ENCODE results near the gene SAP30BP. TPM values are rescaled to one million over a fixed set of nuclear protein-coding genes. Genes with fewer than 3 reads are reported as not detected.

The SAP30BP gene
- total and polyA plus RNA-seq, 2 of the 8 experiments (the other 6 are each of a cell fraction or from before 2014, with no cell fraction given), result 63.3 to 79.9 TPM

GRCh38 chr17:75636381-75637142, 30.6 kb upstream of the SAP30BP start:
- Histone ChIP-seq H3K14ac (ENCODE audit: insufficient read length) (no peak overlapping the region), H3K9me3 (ENCODE audit: insufficient read depth in 2 of 2, low read depth in 1 of 2, low read length in 1 of 2) (no peaks in the 10 kb centered on the region), H2BK120ac (replicated peaks; ENCODE audit: low read depth, low read length) (no peak overlapping the region), H3K27ac (ENCODE audit: low read depth, low read length) (no peak overlapping the region), H3K79me2 (ENCODE audit: control insufficient read depth in 1 of 2, insufficient read depth in 2 of 2, low read length in 2 of 2) (no peaks in the 10 kb centered on the region), H3K56ac (replicated peaks; ENCODE audit: insufficient read length, low read depth, low read length) (no peak overlapping the region), H4K8ac (ENCODE audit: extremely low read depth, insufficient read depth, low read length) (no peak overlapping the region; the same call in 1 of the 2 replicates), H4K91ac (replicated peaks; ENCODE audit: insufficient read length, low read length) (no peak overlapping the region), H3K9ac (replicated peaks in 1 of 4; ENCODE audit: extremely low read depth in 1 of 4, low read depth in 3 of 4, low read length in 3 of 4) (no peak overlapping the region), H3K4ac (replicated peaks; ENCODE audit: insufficient read length, low read depth, low read length) (no peak overlapping the region), H4K20me1 (replicated peaks in 1 of 2; ENCODE audit: control insufficient read depth in 1 of 2, insufficient read depth in 2 of 2, low read length in 2 of 2) (peaks cover 5 to 18% of the 10 kb centered on the region in 2 experiments), H2AK5ac (ENCODE audit: low read depth, low read length) (no peak overlapping the region), H3K27me3 (replicated peaks in 1 of 4; ENCODE audit: control insufficient read depth in 3 of 4, extremely low read depth in 1 of 4, insufficient read depth in 3 of 4, low read length in 3 of 4) (no peaks in the 10 kb centered on the region), H3K23me2 (ENCODE audit: low read depth, low read length) (no peaks in the 10 kb centered on the region), H4K5ac (ENCODE audit: insufficient read length, low read depth, low read length) (no peak overlapping the region), H3K23ac (ENCODE audit: insufficient read length) (no peak overlapping the region), H3K18ac (ENCODE audit: extremely low read depth, low read length) (no peak overlapping the region), H3K4me3 (ENCODE audit: extremely low read depth in 1 of 4, insufficient read depth in 2 of 4, low read depth in 3 of 4, low read length in 4 of 4) (no peak overlapping the region), H3K4me2 (ENCODE audit: insufficient read depth in 1 of 2, low read depth in 2 of 2, low read length in 2 of 2) (no peak overlapping the region), H2AFZ (ENCODE audit: low read length) (no peak overlapping the region), H3K79me1 (ENCODE audit: low read depth, low read length) (no peaks in the 10 kb centered on the region), H2BK12ac (ENCODE audit: low read depth, low read length) (no peak overlapping the region), H3K36me3 (ENCODE audit: control insufficient read depth in 2 of 4, insufficient read depth in 4 of 4, low read length in 3 of 4) (no peaks in the 10 kb centered on the region; a peak in 1 of 8 replicates), H2BK20ac (ENCODE audit: low read length) (no peak overlapping the region), H2BK5ac (ENCODE audit: low read depth, low read length) (no peak overlapping the region), H2BK15ac (ENCODE audit: low read length) (no peak overlapping the region), H3K4me1 (replicated peaks in 1 of 4; ENCODE audit: control insufficient read depth in 3 of 4, insufficient read depth in 4 of 4, low read length in 3 of 4) (peaks cover 0 to 16% (median 11%) of the 10 kb centered on the region in 4 experiments; a peak in 5 of 7 replicates)
- ChIA-PET POLR2A (ENCODE audit: partially characterized antibody) (interaction anchor here (0.9 to 2.4 kb wide), 3 partner anchors 9 to 143 kb away, joined by 3 to 7 read pairs (median 7); a partner anchor contains a TSS), CTCF (ENCODE audit: partially characterized antibody) (interaction anchor here (0.8 to 59.2 kb wide), 8 partner anchors 7 to 129 kb away, joined by 3 to 2200 read pairs (median 3); partner anchors contain the start of genes GALK1, RECQL5, SAP30BP and SMIM5)
- 87% methylated on average over 18 of the region's 19 CpGs; no CpG with 5 or more reads in 1 of the 2 experiments for WGBS, 2 experiments (ENCODE audit: extremely low coverage in 1 of 2, insufficient coverage in 1 of 2, insufficient read length in 1 of 2, insufficient replicate concordance in 2 of 2, low coverage in 1 of 2, low lambda C conversion rate in 2 of 2, missing lambda C conversion rate in 1 of 2)
- DNase-seq (ENCODE audit: low read depth in 1 of 2, low spot score in 2 of 2) (peak in 1 of 2 experiments; percentile 44), FAIRE-seq (no peak)
- no peak for TF ChIP-seq RBBP5 (IDR thresholded peaks at IDR 0.05; ENCODE audit: borderline replicate concordance, low read depth, low read length)
- no peak for TF ChIP-seq RXRA (IDR thresholded peaks at IDR 0.05; ENCODE audit: insufficient read depth, low read depth, low read length)
- TF ChIP-seq TCF12 (IDR thresholded peaks at IDR 0.05; ENCODE audit: low read depth, low read length), result no peak
- no peak for TF ChIP-seq ATF2 (IDR thresholded peaks at IDR 0.05; ENCODE audit: low read length)
- TF ChIP-seq JUND (IDR thresholded peaks at IDR 0.05; ENCODE audit: low read length), result no peak
- TF ChIP-seq EGR1 (IDR thresholded peaks at IDR 0.05; ENCODE audit: borderline replicate concordance, low read depth, low read length), result no peak
- TF ChIP-seq KDM1A (IDR thresholded peaks at IDR 0.05; ENCODE audit: borderline replicate concordance, low read length), result no peak
- TF ChIP-seq NANOG (IDR thresholded peaks at IDR 0.05; ENCODE audit: insufficient read depth, low read depth, low read length, poor library complexity, severe bottlenecking), result no peak
- TF ChIP-seq EP300 (IDR thresholded peaks at IDR 0.05; ENCODE audit: borderline replicate concordance in 1 of 2, low read depth in 2 of 2, low read length in 2 of 2), result no peak
- no peak for TF ChIP-seq SUZ12 (IDR thresholded peaks at IDR 0.05; ENCODE audit: low read length)

Data from H1 (cell line).